WTC11 (cell line): ENCODE results near the gene P2RX6.

Experiments
- ETV6 ChIP-seq: sonication (generic); formaldehyde crosslinking; IDR thresholded peaks from 2 replicates; pipeline ENCODE4 v1.8.1; 2022; ENCODE audit warnings: mild to moderate bottlenecking, missing genetic modification reagents
- JUN ChIP-seq: sonication (generic); formaldehyde crosslinking; IDR thresholded peaks from 2 replicates; pipeline ENCODE4 v1.8.0; 2023; ENCODE audit warnings: mild to moderate bottlenecking, missing genetic modification reagents

DNA sequence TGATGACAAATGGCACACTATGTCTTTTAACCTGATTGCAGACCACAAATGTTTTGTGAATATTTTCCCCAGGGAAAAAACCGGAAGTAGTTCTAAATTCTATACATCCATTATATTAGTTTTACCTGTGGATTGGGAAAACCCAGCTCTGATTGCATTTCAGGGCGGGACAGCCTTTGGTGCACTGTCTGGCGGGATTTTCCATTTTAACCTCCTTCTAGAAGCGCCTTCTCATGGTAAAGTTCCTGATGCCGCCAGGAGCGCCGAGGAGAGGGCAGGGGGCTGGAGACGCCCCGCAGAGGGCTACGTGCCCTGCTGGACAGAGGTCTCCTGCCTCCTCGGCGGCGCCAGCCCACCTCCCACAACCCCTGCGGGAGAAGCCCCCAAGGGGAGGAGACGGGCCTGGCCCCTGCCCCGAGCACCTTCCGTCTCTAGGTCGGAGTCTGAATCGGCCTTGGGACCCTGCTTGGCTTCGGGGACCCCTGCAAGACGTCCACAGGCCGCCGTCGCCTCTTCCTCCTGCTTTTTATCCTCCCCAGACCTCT, 1.2 kb upstream of the P2RX6 start:
- no peak for TF ChIP-seq ETV6 (CRISPR knock-in tag)
- TF ChIP-seq JUN (CRISPR knock-in tag) = no peak
